ENCODE data around the gene COL4A2.

COL4A2 gene

GRCh38 chr13:110476220-110476617 lies 169.1 kb downstream of the COL4A2 start:
- Histone ChIP-seq H3K4me3 (ENCODE audit: low read length, poor library complexity, severe bottlenecking) (no peak overlapping the region), H3K79me2 (ENCODE audit: insufficient read depth, low read length) (no peaks in the 10 kb centered on the region), H3K4me2 (ENCODE audit: low read depth, low read length, poor library complexity, severe bottlenecking) (no peak overlapping the region), H2AFZ (ENCODE audit: low read length) (no peak overlapping the region), H3K36me3 (ENCODE audit: insufficient read depth, low read length) (no peaks in the 10 kb centered on the region), H3K9me3 (ENCODE audit: insufficient read depth, low read depth, low read length) (no peaks in the 10 kb centered on the region), H3K9ac (ENCODE audit: low read depth, low read length, poor library complexity, severe bottlenecking) (no peak overlapping the region), H3K4me1 (ENCODE audit: insufficient read depth, low read length, poor library complexity, severe bottlenecking) (peaks cover 5% of the 10 kb centered on the region), H4K20me1 (ENCODE audit: insufficient read depth, low read length, poor library complexity, severe bottlenecking) (no peaks in the 10 kb centered on the region), H3F3A (ENCODE audit: low read depth) (no peaks in the 10 kb centered on the region), H3K9me2 (replicated peaks; ENCODE audit: low read depth, low read length) (no peaks in the 10 kb centered on the region), H3K27me3 (ENCODE audit: insufficient read depth, low read length, poor library complexity, severe bottlenecking) (no peaks in the 10 kb centered on the region)
- TF ChIP-seq CTCF (conservative IDR thresholded peaks at IDR 0.05; ENCODE audit: low read length) (no peak), EZH2phosphoT487 (IDR thresholded peaks at IDR 0.05; ENCODE audit: borderline replicate concordance) (no peak)

GRCh38 chr13:110477706-110478245 lies 170.7 kb downstream of the COL4A2 start:
- Histone ChIP-seq H3F3A (ENCODE audit: low read depth) (no peaks in the 10 kb centered on the region), H2AFZ (ENCODE audit: low read length) (no peak overlapping the region), H3K4me3 (ENCODE audit: low read length, poor library complexity, severe bottlenecking) (no peak overlapping the region), H3K4me1 (ENCODE audit: insufficient read depth, low read length, poor library complexity, severe bottlenecking) (no peaks in the 10 kb centered on the region), H3K9me2 (replicated peaks; ENCODE audit: low read depth, low read length) (no peaks in the 10 kb centered on the region), H4K20me1 (ENCODE audit: insufficient read depth, low read length, poor library complexity, severe bottlenecking) (no peaks in the 10 kb centered on the region), H3K9me3 (ENCODE audit: insufficient read depth, low read depth, low read length) (no peaks in the 10 kb centered on the region), H3K79me2 (ENCODE audit: insufficient read depth, low read length) (no peaks in the 10 kb centered on the region), H3K36me3 (ENCODE audit: insufficient read depth, low read length) (no peaks in the 10 kb centered on the region), H3K27me3 (ENCODE audit: insufficient read depth, low read length, poor library complexity, severe bottlenecking) (no peaks in the 10 kb centered on the region), H3K9ac (ENCODE audit: low read depth, low read length, poor library complexity, severe bottlenecking) (no peak overlapping the region), H3K4me2 (ENCODE audit: low read depth, low read length, poor library complexity, severe bottlenecking) (no peak overlapping the region)
- TF ChIP-seq EZH2phosphoT487 (IDR thresholded peaks at IDR 0.05; ENCODE audit: borderline replicate concordance) (no peak), CTCF (conservative IDR thresholded peaks at IDR 0.05; ENCODE audit: low read length) (no peak)

- Histone ChIP-seq H3K4me2 (ENCODE audit: low read depth, low read length, poor library complexity, severe bottlenecking) (no peak overlapping the region), H3F3A (ENCODE audit: low read depth) (no peaks in the 10 kb centered on the region), H3K9me3 (ENCODE audit: insufficient read depth, low read depth, low read length) (no peaks in the 10 kb centered on the region), H3K9ac (ENCODE audit: low read depth, low read length, poor library complexity, severe bottlenecking) (no peak overlapping the region), H3K27me3 (ENCODE audit: insufficient read depth, low read length, poor library complexity, severe bottlenecking) (no peaks in the 10 kb centered on the region), H2AFZ (ENCODE audit: low read length) (no peak overlapping the region), H3K4me3 (ENCODE audit: low read length, poor library complexity, severe bottlenecking) (no peak overlapping the region), H3K9me2 (replicated peaks; ENCODE audit: low read depth, low read length) (no peaks in the 10 kb centered on the region), H3K36me3 (ENCODE audit: insufficient read depth, low read length) (no peaks in the 10 kb centered on the region), H4K20me1 (ENCODE audit: insufficient read depth, low read length, poor library complexity, severe bottlenecking) (no peaks in the 10 kb centered on the region), H3K4me1 (ENCODE audit: insufficient read depth, low read length, poor library complexity, severe bottlenecking) (no peaks in the 10 kb centered on the region), H3K79me2 (ENCODE audit: insufficient read depth, low read length) (no peaks in the 10 kb centered on the region)
- TF ChIP-seq CTCF (conservative IDR thresholded peaks at IDR 0.05; ENCODE audit: low read length) (no peak), EZH2phosphoT487 (IDR thresholded peaks at IDR 0.05; ENCODE audit: borderline replicate concordance) (no peak)
Measured at GRCh38 chr13:110478405-110479214, 171.5 kb downstream of the COL4A2 start.
